GM21529 (cell line): ENCODE results near the gene VWF.

Source experiments
- ATAC-seq: cut with Tn5 transposase; IDR thresholded peaks from one replicate; pipeline ENCODE4 v1.9.1; 2021; ENCODE audit not compliant: unreplicated experiment

The VWF gene

DNA sequence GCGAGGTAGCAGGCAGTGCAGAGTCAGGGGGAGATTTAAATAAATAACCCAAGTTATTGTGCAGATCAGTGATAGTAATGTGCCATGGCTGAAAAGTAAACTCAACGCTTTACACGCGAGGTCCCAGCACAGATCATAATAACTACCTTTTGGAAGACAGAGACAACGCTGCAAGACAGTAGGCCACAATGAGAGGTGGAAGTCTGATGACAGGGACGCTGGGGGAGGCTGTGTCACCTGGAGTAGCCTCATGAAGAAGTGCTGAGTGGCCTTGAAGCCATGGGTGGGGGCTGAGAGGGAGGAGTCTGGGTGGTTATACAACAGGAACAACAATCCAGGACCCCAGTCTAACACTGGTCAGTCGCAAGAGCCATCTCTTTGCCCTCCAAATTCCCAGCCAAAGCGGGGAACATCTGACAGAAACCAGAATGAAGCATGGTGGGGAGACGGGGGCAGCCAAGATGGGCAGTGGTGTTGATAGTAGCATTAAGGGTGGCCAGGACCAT is 207.6 kb downstream of the VWF start:
- ATAC-seq, result no peak

DNA sequence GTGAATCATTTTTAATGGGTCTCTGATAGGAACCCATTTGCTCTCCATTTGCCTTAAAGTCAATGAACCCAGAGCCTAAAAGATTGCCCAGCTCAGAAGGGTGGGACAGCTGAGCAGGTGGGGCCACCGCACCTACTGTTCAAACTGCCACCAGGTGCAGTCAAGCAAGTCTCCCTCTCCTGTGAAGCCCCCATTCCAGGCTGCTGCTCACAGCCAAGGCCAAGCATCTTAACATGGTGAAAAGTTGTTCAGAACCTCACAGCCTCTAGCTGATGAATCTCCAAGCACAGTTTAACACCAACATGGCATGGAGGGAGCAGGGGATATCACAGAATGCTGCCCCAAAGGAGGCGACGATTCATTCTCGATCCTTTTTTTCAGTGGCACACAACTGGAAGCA is 209.0 kb downstream of the VWF start:
- ATAC-seq, result no peak

DNA sequence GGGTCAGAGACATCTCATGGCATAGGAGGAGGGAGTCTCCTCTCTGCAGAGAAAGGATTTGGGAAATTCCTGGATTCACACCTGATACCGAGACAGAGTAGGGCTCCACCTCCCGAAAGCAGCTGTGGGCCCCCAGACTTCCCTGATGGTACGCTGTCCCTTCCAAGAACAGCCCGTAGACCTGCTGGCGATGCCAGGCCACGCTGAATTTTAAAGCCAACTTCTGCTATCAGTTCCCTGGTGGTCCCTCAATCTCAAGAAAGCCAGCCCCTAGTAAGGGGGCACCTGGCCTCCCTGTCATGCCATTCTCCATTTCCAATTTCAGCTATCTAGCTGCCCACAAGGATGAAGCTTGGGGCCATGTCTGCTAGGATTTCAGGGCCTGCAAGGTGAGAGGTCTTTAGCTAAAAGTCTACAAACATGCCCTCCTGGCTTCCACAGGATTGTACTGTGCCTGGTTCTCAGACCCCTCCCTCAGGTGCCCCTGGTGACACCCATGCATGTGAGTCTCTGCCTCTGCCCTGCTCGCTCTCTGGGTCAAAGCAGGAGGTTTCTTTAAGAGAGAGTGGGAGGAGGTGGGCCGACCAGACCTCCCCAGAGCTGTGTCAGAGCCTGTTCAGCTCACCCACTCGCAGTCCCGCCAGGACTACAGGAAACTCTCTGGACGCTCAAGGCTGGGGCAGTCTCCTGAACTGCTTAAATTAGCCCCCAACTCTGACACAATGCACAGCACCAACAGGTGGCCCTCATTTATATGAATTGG is 209.9 kb downstream of the VWF start:
- ATAC-seq, result no peak

DNA sequence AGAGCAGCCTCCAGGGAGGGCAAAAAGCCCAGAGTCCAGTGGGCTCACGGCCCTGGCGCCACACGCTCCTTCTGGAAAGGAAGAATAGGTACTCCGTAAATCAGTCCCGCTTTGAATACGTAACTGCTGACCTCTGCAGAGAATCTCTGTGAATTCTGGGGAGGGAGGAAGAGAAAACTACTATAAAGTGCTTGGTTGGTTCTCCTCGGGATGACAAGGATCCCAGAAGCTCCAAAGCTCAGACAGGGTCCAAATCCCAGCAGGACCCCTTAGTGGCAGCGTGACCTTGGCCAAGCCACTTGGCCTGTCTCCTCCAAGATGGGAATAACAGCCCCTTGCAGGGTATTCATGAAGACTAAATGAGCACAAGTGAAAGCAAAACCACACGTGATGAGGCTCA is 211.1 kb downstream of the VWF start:
- ATAC-seq, result no peak

DNA sequence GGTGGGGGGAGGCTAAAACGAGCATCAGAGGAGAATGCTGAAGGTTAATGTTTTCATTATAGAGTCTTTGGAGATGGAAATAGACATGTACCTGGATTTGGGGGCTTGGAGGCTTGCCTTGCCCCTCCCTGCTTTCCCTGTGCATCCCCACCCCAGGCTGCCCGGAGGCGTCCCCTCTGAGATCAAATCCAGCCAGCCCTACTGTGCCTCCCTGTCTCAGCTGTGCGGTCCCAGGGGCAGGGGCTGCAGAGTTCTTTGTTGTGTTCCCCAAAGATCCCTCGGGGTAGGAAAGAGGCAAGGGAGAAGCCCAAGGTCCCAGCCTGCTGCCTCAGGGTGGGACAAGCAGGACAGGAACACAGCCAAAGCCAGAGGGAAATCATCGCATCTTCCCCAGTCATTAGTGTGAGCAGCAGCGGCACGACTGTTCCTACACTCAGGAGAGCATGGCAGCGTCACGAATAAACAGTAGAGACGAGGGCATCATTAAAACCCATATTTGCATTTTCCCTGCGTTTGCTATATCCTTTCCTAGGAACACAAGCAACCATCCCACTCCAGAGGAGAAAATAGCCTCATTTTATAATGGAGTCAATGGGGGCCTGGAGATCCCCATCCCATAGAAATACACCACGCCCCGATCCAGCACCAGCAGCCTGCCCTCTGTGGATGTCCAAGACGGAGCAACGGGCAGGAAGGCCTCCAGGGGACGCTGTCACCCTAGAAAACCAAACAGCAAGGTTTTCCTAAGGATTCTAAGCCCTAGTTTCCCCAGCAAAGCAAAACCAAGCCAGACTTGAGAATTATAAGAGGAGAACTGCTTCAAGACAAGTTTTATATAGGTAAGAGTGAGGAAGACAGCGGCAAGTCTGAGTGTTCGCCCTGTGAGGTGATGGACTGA is 211.8 kb downstream of the VWF start:
- no peak for ATAC-seq

DNA sequence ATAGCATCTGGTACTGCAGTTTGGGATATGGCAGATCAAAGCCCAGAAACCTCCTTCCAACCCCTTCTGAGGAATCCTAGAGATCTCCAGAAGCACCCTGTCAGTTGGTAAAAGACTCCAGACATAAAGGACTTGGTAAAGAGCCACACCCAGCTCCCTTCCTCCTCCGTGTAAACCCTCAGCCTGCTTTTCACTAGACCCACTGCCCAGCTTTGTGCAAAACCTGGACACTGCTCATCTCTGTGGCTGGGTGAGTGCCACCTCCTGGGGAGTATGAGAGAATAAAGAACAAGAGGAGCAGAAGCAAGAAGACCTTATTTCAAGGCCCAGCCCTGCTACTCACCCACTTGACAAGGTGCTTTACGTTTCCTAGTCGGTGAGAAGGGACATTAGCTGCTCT is 212.5 kb downstream of the VWF start:
- no peak for ATAC-seq

DNA sequence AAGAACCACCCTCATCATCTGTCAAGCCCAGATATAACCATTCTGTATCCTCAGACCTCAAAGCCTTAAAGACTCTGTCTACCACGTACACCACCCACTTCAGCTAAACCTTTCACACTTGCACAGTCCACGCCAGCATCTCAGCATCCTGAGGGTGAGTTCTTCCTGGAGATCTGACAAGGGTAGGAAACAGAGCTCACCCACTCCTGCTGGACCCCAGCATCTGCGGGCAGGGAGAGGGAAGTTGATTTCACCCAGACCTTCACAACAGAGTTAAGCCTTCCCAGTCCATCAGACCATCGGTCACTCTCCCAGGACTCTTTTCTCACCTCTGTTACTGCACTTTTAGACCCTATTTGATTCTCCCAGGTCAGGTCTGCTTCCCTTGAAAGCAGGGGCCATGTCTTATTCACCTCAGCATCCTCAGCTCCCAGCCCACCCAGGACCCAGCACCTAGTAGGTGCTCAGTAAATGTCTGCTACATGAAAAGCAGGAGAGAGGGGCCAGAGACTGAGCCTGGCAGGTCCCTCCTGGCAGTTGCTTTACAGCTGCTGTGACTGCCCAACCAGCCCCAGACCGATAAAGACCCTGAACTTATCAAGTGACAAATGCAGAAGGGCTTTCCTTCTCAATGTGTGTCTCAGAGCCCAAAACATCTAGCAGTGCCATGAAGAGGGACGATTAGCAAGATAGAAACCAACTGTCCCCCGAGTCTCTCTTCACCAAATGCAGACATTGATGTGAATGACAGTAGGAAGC is 213.5 kb downstream of the VWF start:
- no peak for ATAC-seq

DNA sequence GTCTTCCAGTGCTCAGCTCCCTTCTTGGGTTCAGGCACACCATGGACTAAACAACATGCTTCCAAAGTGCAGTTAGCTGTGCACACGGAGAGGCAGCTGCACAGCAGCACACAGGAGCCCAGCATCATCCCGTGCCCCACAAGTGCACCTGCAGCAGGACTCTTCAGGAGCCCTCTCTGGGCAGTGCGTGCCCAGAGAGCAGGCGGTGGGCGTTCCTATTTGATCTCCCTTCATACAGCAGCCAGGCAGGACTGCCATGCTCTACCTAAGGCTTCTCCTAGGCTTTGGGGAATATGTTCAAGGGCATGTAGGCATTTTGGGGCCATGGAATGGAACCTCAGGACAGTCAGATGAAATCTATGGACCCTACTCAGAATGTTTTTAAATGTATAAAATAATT is 214.9 kb downstream of the VWF start:
- ATAC-seq, result no peak

DNA sequence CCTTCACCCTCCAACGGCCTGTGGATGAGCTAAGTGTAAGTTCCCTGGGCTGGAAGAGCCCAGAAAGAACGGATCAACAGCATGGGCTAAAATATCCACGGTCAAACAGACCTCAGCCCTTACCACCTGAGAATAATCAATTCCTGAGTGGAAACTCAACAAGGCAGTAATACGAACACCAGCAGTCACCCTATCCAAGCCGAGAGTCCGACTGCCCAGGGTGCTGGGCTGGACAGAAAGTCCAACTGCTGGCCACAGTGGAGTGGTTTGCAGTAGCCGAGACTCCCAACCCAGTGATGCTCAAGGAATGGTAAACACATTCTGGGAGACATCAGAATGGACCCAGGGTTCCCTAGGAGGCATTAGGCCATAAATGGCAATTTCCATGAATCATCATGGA is 216.2 kb downstream of the VWF start:
- no peak for ATAC-seq

DNA sequence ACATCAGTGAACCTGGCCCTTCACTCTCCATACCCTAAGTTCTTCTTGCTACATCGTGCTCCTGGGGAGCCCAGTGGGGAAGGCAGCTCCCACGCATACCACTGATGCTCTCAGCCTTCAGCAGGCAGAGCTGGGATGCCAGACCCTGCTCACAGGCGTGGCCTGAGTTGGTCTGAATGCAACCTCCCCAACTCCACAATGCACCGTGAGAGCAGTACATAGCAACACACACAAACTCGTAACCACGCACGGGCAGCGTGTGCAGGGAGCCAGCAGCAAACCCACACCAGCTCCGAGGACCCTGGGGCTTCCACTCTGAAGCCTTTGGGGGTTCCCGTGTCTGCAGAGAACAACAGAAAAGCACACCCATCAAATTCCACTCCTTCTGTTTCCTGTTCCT is 216.7 kb downstream of the VWF start:
- no peak for ATAC-seq

DNA sequence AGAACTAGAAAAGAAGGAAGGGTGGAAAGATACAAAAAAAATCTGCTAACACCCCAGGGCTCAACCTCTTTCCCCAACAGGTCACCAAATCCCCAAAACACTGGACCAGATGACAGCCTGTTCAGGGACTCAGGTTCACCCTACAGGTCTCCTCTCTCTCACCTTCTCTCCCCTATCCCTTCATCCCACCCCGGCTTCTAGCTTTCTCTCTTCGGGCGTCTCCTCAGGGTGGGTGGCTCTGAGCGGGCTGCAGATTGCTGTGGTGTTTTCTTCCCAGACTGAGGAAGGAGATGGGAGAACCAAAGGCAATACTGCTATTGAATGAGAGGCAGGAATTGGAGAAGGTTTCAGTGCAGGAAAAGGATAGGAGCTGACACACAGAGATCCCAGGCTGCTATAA is 218.7 kb downstream of the VWF start:
- no peak for ATAC-seq

DNA sequence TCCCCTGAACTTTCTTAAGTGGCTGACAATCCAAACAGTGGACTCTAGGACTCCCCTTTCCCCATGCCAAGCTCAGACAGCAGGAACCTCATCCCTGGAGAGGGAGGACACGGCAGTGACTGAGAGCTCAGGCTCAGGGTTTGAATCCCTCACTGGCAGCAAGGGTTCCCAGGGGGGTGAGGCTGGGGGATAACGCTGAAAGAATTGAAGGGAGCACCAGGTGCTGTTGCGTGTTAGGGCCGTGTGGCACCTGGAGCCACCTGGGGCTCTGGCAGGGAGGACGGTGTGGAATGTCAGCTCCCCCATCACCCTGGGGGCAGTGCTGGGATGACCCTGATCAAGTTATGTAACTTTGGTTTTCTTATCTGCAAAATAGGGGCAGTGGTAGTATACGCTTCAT is 219.5 kb downstream of the VWF start:
- ATAC-seq, result no peak

DNA sequence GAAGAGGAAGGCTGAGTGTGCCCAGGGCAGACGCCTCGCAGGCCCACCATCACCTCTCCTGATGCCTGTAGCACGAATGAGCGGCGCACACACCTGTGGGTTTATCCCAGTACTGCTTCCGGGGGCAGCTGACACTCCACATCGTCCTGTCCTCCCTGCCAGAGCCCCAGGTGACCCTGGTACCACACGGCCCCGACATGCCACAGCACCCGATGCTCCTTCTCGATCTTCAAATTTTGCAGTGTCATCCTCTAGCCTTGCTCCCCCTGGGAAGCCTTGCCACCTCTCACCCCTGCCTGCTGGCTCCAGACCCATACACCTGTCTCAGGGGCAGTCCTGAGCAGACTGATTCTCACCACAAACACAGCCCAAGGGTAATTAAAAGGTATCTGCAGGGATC is 220.0 kb downstream of the VWF start:
- no peak for ATAC-seq

DNA sequence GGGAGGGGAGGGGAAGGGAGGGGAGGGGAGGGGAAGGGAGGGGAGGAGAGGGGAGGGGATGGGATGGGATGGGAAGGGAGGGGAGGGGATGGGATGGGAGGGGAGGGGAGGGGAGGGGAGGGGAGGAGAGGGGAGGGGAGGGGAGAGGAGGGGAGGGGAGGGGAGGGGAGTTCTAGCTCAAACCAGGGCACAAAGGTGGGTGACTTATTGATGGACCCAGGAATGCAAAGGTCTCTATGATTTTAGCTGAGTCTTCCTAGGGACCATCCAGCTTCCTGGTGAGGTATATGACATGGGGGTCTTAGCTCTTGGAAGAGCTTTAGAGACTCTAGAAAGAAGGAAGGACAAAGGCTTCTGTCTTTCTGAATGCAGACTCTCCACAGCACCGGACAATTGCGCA is 221.7 kb downstream of the VWF start:
- ATAC-seq, result no peak

DNA sequence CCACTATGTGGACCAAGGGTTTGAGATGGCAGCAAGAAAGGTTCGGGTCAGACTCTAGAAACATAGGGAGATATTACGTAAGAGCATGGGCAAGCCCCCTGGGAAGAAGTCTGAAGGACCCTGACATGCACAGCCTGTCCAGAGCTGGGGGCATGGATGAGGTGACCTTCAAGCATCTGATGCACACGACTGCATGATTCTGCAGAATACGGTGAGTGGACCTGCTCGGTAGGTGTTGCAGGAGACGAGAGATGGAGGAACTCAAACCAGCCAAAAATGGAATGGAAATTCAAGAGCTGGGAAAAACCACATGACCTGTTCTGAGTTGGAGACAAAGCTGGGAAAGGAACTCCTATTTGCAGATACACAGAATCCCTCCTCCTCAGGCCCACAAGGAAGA is 223.1 kb downstream of the VWF start:
- no peak for ATAC-seq

DNA sequence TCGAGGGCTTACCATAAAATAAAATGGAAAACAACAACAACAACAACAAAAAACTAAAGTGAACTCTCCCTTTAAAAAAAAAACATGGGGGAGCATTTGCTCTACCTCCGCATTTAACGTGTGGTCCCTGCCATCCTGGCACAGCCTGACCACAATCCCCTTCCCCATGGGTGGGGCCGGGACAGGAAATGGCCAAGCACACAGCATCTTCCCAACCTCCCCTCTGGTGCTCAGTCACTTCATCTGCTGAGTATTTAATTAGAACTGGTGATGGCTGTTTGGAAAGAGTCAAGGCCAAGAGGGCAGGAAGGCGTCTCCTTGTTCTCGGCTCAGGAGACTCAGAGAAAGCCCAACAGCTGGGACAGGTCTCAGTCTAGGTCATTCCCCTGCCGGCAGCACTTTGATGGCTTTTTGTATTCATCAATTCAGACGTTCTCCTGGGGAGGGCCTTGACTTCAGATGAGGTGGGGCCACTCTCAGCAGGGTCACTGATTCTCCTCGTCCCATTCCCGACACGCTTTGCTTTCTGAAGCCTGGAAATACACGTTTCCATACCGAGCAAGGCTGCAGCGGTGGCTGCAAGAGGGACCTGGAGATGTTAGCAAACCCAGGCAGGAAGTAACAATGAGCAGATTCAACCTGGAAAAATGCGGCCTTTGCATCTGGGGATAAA is 223.8 kb downstream of the VWF start:
- no peak for ATAC-seq

DNA sequence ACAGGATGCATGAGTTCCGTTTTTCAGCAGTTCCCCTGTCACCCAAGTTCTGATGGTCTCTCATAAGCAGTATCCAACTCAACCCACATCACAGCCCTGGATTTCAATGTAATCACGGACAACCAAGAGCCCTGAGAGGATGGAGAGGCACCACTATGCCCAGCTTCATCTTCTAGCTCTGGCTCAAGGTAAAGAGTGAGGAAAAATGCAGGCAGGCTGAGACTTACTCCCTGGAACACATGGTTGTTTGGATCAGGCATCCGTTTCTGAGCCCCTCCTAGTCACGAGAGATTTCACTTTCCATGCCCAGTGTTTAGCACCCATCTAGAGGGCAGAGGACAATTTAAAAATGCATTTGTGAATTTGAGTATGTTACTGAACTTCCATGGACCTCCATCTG is 224.4 kb downstream of the VWF start:
- ATAC-seq, result no peak

DNA sequence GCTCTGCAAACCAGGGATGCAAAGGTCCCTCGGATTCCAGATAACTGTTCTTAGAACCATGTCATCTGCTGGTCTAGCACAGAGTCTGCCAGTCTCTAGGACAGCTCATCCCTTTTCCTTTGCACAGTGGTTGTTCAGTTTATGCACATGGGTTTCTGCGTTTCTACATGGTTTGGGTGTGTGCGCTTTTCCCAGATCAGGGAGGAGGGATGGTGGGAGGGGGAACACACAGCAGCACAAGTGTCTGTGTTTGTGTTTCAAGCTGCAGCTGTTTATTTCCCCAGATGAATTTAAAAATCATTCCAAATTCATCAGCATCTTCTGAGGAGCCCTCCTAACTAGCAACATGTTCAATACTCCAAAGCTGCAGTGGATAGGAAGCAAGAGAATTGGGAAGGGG is 224.8 kb downstream of the VWF start:
- ATAC-seq, result no peak

DNA sequence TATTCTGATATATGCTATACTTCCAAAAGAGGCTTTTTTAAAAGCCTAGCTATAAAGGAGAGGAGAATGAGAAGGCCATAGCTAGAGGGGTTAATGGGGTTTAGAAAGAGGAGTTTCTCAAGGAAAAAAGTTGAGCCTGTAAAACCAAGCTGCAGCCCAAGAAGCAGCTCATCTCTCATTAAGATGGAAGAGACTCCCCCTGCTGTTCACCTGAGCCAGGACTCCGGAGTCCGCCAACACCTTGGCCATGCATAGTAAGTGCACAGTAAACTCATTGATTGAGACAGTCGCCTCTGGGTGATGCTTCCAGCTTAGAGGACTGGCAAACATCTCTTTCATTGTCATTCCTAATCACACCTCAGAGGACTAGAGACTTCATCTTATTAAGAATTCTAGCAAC is 225.6 kb downstream of the VWF start:
- no peak for ATAC-seq
